Retina (tissue), 1 donor: Measurements from ENCODE around the gene RGL4.

Experiments used
- DNase-seq: peaks from one replicate; pipeline ENCODE4 v3.0.0-alpha.2; 2016

The RGL4 gene

GRCh38 chr22:23744485-23744884 is 53.7 kb downstream of the RGL4 start:
- DNase-seq = no peak

- DNase-seq = no peak
Measured at GRCh38 chr22:23745791-23746190, 55.0 kb downstream of the RGL4 start.
